ENCODE measurements around the gene UBAP2L.
"Not testable (repeated sequence)": the region's sequence is repeated elsewhere in the genome, so short reads cannot be mapped to it uniquely, and the experiment has no call there.

UBAP2L gene

DNA sequence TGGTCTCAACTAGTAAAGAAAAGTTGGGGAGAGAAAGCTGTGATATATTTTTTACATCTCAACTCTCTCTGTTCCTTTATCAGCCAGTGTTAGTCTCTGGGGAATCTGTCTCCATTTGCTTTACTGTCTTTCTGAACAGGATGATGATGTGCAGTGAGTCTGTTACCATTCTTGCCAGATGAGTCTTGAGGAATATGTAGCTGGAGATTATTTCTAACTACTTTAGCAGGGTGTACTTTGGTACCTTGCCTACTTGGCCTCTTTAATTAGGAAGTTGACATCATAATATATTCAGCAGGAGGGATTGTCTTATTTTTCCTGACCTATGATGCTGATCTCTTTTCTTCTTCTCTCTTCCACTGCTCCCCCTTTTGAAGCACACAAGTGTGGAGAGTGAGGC lies 35.9 kb downstream of the UBAP2L start:
- no peak for DNase-seq (ENCODE audit: low read depth)

- no peak for DNase-seq (ENCODE audit: low read depth)
Measured at GRCh38 chr1:154258784-154259183, 38.0 kb downstream of the UBAP2L start.

- no peak for DNase-seq (ENCODE audit: low read depth)
Measured at GRCh38 chr1:154260127-154260526, 39.4 kb downstream of the UBAP2L start.

GRCh38 chr1:154263465-154264332 lies 42.9 kb downstream of the UBAP2L start:
- no peak for DNase-seq (ENCODE audit: low read depth)

GRCh38 chr1:154264454-154264853 lies 43.7 kb downstream of the UBAP2L start:
- DNase-seq (ENCODE audit: low read depth): no peak

GRCh38 chr1:154265586-154265985 lies 44.8 kb downstream of the UBAP2L start:
- DNase-seq (ENCODE audit: low read depth): no peak

DNA sequence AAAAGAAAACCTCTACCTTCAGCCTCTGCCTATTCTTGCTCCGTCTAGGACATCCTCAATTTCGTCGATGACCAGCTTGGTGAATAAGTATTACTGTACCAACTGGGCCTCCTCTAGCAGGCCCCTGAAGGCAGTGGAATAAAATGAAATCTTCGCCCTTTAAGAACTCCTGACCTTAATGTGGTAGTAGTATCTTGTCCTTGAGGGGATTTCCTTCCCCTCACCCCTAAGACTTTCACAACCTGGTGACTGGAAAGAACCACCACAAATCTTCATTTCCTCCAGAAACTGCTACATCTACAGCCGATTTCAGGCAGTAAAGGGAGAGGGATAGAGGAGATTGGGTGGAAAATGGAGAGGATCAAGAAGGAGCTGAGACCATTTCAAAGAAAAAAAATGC lies 50.1 kb downstream of the UBAP2L start:
- no peak for DNase-seq (ENCODE audit: low read depth)

GRCh38 chr1:154272217-154272998 lies 51.7 kb downstream of the UBAP2L start, which contains the start of gene HAX1:
TSS of gene HAX1 (plus strand) at chr1:154272629. CDS start at chr1:154272724, 95 bp downstream.
- DNase-seq (ENCODE audit: low read depth): peak; percentile 94

GRCh38 chr1:154272999-154273563 lies 52.3 kb downstream of the UBAP2L start:
- DNase-seq (ENCODE audit: low read depth): no peak

GRCh38 chr1:154276797-154277196 lies 56.0 kb downstream of the UBAP2L start:
- DNase-seq (ENCODE audit: low read depth): no peak

DNA sequence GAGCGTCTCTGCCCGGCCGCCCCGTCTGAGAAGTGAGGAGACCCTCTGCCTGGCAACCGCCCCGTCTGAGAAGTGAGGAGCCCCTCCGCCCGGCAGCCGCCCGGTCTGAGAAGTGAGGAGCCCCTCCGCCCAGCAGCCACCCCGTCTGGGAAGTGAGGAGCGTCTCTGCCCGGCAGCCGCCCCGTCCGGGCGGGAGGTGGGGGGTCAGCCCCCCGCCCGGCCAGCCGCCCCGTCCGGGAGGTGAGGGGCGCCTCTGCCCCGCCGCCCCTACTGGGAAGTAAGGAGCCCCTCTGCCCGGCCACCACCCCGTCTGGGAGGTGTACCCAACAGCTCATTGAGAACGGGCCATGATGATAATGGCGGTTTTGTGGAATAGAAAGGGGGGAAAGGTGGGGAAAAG lies 66.8 kb downstream of the UBAP2L start:
- DNase-seq (ENCODE audit: low read depth): not testable (repeated sequence)

DNA sequence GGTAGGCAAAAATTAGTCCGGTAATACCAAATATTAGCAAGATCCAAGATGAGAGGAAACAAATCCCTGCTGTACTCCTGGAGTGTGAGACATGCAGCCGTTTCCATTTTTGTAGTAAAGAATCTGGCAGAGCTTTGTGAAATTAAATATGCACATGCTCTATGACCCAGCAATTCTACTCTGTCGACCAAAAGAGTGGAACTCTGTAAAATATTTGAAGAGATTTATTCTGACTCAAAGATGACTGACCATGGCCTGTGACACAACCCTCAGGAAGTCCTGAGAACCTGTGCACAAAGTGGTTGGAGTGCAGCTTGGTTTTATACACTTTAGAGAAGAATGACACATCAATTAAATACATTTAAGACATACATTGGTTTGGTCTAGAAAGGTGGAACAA lies 67.9 kb downstream of the UBAP2L start:
- no peak for DNase-seq (ENCODE audit: low read depth)

DNA sequence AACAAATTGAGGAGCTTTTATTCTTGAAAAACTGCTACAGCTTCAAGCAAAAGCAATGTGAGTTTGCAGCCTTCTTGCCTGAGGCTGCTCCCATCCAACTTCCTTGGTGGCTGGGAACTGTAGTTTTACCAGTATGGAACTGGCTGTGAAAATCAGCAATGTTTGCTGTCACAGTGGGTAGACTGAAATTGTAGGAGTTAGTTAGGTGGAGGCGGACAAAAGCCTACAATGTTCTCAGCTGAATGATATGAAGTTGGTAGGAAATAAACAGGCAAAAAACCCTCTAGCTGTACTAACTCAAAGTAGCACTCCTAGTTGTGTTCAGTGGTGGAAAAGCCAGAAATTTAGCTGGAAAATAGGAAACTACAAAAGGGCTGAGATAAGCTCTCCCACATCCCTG lies 70.2 kb downstream of the UBAP2L start:
- DNase-seq (ENCODE audit: low read depth): no peak

GRCh38 chr1:154295408-154296235 lies 74.9 kb downstream of the UBAP2L start:
- DNase-seq (ENCODE audit: low read depth): no peak

- no peak for DNase-seq (ENCODE audit: low read depth)
Measured at GRCh38 chr1:154301582-154301981, 80.8 kb downstream of the UBAP2L start.

DNA sequence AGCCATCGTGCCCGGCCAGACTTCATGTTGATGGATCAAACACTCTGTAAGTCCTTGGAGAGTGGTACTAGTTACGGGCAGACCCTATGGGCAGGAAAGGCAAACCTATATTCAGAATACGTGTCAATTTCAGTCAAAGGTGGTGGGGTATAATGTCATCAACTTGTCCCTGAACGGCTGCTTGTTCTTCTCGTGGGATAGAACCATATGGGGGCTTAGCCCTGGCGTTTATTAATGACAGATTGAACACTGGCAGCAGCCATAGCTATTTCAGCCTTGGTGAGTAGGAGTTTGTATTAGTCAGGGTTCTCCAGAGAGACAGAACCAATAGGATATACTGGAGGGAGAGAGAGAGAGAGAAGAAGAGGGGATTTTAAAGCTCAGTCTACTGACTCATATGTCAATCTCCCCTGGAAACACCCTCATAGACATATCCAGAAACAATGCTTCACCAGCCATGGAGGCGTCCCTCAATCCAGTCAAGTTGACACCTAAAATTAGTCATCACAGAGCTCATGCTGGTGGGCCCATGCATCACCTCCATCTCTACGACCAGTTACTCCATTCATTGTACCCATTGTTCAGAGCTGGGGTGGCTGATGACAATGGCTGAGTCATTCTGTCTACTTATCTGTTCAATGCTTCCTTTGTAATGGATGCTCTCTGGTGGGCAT lies 84.0 kb downstream of the UBAP2L start:
- no peak for DNase-seq (ENCODE audit: low read depth)

DNA sequence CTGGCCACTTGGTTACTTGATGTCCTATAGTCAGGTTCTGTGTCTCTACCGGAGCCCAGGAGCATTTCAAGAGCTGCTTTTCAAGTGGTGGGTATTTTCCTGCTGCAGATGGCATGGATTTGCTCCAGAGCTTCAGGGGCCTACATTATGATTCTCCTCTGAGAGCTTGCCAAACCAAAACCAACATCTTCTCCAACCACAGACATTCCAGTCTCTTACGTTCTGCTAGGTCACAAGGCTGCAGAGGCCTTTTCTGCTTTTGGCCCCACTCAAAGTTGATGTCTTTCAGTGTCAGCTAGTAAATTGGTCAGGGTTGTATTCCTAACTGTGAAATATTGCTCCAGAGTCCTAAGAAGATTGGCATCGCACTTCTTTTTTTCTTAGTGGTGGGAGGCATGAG lies 85.4 kb downstream of the UBAP2L start:
- no peak for DNase-seq (ENCODE audit: low read depth)

DNA sequence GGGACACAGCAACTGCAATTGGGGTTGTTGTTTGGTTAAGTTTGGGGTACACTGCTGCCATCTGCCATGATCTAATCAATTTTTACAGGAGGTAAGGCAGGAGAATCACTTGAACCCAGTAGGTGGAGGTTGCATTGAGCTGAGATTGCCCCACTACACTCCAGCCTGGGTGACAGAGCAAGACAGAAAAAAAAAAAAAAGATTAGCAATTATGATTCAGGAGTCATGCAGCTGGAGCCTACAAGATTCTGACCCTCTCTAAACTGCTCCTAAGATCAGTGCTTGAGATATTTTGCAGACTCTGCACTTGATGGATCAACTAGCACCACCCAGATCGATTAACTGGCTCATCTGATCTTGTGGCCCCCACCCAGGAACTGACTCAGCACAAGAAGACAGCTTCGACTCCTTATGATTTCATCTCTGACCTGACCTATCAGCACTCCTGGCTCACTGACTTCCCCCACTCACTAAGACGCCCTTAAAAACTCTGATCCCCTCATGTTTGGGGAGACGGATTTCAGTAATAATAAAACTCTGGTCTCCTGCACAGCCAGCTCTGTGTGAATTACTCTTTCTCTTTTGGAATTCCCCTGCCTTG lies 87.0 kb downstream of the UBAP2L start:
- DNase-seq (ENCODE audit: low read depth): not testable (repeated sequence)

DNA sequence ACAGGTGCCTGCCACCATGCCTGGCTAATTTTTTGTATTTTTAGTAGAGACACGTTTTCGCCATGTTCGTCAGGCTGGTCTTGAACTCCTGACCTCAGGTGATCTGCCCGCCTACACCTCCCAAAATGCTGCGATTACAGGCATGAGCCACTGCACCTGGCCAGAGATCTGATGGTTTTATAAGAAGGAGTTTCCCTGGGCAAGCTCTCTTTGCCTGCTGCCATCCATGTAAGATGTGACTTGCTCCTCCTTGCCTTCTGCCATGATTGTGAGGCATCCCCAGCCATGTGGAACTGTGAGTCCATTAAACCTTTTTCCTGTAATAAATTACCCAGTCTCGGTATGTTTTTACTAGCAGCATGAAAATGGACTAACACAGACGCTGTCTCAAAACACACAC lies 88.4 kb downstream of the UBAP2L start:
- not testable (repeated sequence) for DNase-seq (ENCODE audit: low read depth)

- DNase-seq (ENCODE audit: low read depth): not testable (repeated sequence)
Measured at GRCh38 chr1:154312229-154313065, 91.7 kb downstream of the UBAP2L start.
